K562 (cell line): Measurements from ENCODE around the gene GPR157. TPM values are rescaled to one million over a fixed set of nuclear protein-coding genes. Genes with fewer than 3 reads are reported as not detected.

Source experiments
- CBFA2T3 ChIP-seq: fragments of 450-650 bp; IDR thresholded peaks from 2 replicates; pipeline ENCODE4 v1.6.1; 2017
- CEBPZ ChIP-seq: fragments of 150-350 bp; IDR thresholded peaks from 2 replicates; pipeline ENCODE4 v1.6.1; 2014; ENCODE audit warnings: low read depth, mild to moderate bottlenecking, low read length, borderline replicate concordance
- E2F6 ChIP-seq, 2 experiments: IDR thresholded peaks; 2 replicates each; pipeline ENCODE4 v1.6.1; 2011; ENCODE audit warnings: borderline replicate concordance in 1 of 2, control low read depth in 1 of 2, low read depth in 1 of 2, low read length in 1 of 2, mild to moderate bottlenecking in 1 of 2, mixed read lengths in 1 of 2, moderate library complexity in 1 of 2; ENCODE audit not compliant: insufficient read depth in 1 of 2, insufficient read length in 1 of 2, poor library complexity in 1 of 2, severe bottlenecking in 1 of 2; ENCODE audit errors: extremely low read depth in 1 of 2
- FOSL1 ChIP-seq: fragments of 200-800 bp; sonication (Bioruptor generic); conservative IDR thresholded peaks from 2 replicates; pipeline ENCODE4 v1.6.1; 2016; ENCODE audit warnings: missing genetic modification characterization, missing compliant biosample characterization
- KLF1 ChIP-seq: fragments of 450-650 bp; IDR thresholded peaks from 2 replicates; pipeline ENCODE4 v1.6.1; 2016; ENCODE audit warnings: missing genetic modification characterization, missing compliant biosample characterization
- L3MBTL2 ChIP-seq: fragments of 450-650 bp; IDR thresholded peaks from 2 replicates; pipeline ENCODE4 v1.6.1; 2016; ENCODE audit warnings: mild to moderate bottlenecking, moderate library complexity
- MNT ChIP-seq, 2 experiments: fragments of 450-650 bp; conservative IDR thresholded peaks; 2 replicates each; pipeline ENCODE4 v1.6.1; 2017; ENCODE audit warnings: mild to moderate bottlenecking in 2 of 2, moderate library complexity in 2 of 2
- NFRKB ChIP-seq: fragments of 450-650 bp; IDR thresholded peaks from 2 replicates; pipeline ENCODE4 v1.6.1; 2016; ENCODE audit warnings: low read depth
- NR0B1 ChIP-seq: fragments of 450-650 bp; IDR thresholded peaks from one replicate; pipeline ENCODE4 v1.6.1; 2018; ENCODE audit warnings: mild to moderate bottlenecking, moderate library complexity; ENCODE audit not compliant: partially characterized antibody
- NR2C2 ChIP-seq, 2 experiments: fragments of 200-800 bp in 1 of 2; sonication (Bioruptor generic) in 1 of 2; sonication (generic) in 1 of 2; formaldehyde crosslinking in 1 of 2; IDR thresholded peaks; 2 replicates each; pipeline versions ENCODE4 v1.6.1 to v1.8.0; 2016 to 2022; ENCODE audit warnings: mild to moderate bottlenecking in 1 of 2, missing compliant biosample characterization in 1 of 2, missing genetic modification characterization in 1 of 2, missing genetic modification reagents in 1 of 2
- UBTF ChIP-seq, 2 experiments: IDR thresholded peaks; 2 replicates each; pipeline ENCODE4 v1.6.1; 2012; ENCODE audit warnings: improper control_type of control experiment in 2 of 2, low read depth in 2 of 2, low read length in 2 of 2, borderline replicate concordance in 1 of 2
- ZNF589 ChIP-seq: fragments of 200-800 bp; sonication (Bioruptor generic); IDR thresholded peaks from 2 replicates; pipeline ENCODE4 v1.6.1; 2016; ENCODE audit warnings: low read depth, missing genetic modification characterization, missing compliant biosample characterization
- polyA plus RNA-seq, 8 experiments: library from polyadenylated mRNA; depleted of rRNA in 4 of 8; stranded (reverse) in 5 of 8; unstranded in 3 of 8; fragments of >200 nt; fragmentation: Nextera tagmentation in 2 of 8; fragmentation: Illumina TruSeq in 1 of 8; extraction: Ambion mirVana in 2 of 8; extraction: Trizol in 1 of 8; gene quantifications; 2 replicates each; pipeline versions ENCODE4 v1.2.1 to v1.2.3, GENCODE V29; 2011 to 2014; ENCODE audit warnings: inconsistent platforms in 1 of 8, missing spikeins in 1 of 8
- total RNA-seq, 7 experiments: library from RNA; depleted of rRNA in 6 of 7; stranded (reverse); fragments of >200 nt in 6 of 7; fragmentation: Illumina TruSeq in 2 of 7; extraction: Trizol in 2 of 7; gene quantifications; 2 replicates each; pipeline versions ENCODE4 v1.2.1 to v1.2.3, GENCODE V29; 2011 to 2021; ENCODE audit warnings: low replicate concordance in 1 of 7

The GPR157 gene
- total and polyA plus RNA-seq, 9 of the 15 experiments (the other 6 are each of a cell fraction or from before 2014, with no cell fraction given) = 0.01 to 0.18 (median 0.04) TPM; not detected in 4

- TF ChIP-seq FOSL1 (peak; percentile 78), L3MBTL2 (peak; percentile 91), CBFA2T3 (0 out of 2 replicates have a peak, but pooled peaks have one; percentile 20), ZNF589 (CRISPR knock-in tag) (peak; percentile 33; the same call in 1 of the 2 replicates), KLF1 (0 out of 2 replicates have a peak, but pooled peaks have one; percentile 20), MNT (conservative IDR thresholded peaks at IDR 0.05) (peak; percentile 64 to 73), NFRKB (no peak), UBTF (IDR thresholded peaks at IDR 0.05; ENCODE audit: borderline replicate concordance in 1 of 2, low read depth in 2 of 2, low read length in 2 of 2) (0 out of 4 replicates have a peak, but pooled peaks of 1 of the 2 experiments have one; percentile 25), CEBPZ (no peak), NR2C2 (CRISPR knock-in tag; IDR thresholded peaks at IDR 0.05) (no peak), NR2C2 (tag; IDR thresholded peaks at IDR 0.05) (0 out of 2 replicates have a peak, but pooled peaks have one; percentile 16), NR0B1 (no peak), E2F6 (IDR thresholded peaks at IDR 0.05; ENCODE audit: borderline replicate concordance in 1 of 2, extremely low read depth in 1 of 2, insufficient read depth in 1 of 2, insufficient read length in 1 of 2, low read depth in 1 of 2, low read length in 1 of 2, poor library complexity in 1 of 2, severe bottlenecking in 1 of 2) (peak in 1 of 2 experiments; percentile 72)
Measured at GRCh38 chr1:9066945-9067807, 61.7 kb downstream of the GPR157 start (continued).
